ENCODE results near the gene LINGO1.

LINGO1 gene

GRCh38 chr15:77620960-77621647 lies 11.6 kb downstream of the LINGO1 start:
- Histone ChIP-seq H3K36me3 (ENCODE audit: control insufficient read depth, insufficient read depth, low read length) (no peaks in the 10 kb centered on the region), H2BK5ac (ENCODE audit: low read length) (no peak overlapping the region), H4K5ac (ENCODE audit: low read length) (no peak overlapping the region), H3K23ac (ENCODE audit: low read length) (no peak overlapping the region), H3K27ac (ENCODE audit: low read depth, low read length) (no peak overlapping the region), H2BK120ac (ENCODE audit: low read depth, low read length) (no peak overlapping the region), H2AK5ac (ENCODE audit: low read length) (no peak overlapping the region), H3K79me1 (ENCODE audit: low read length) (no peaks in the 10 kb centered on the region), H3K56ac (ENCODE audit: low read length) (no peak overlapping the region), H3K9ac (ENCODE audit: low read length) (no peak overlapping the region), H3K4me3 (ENCODE audit: low read length) (no peak overlapping the region), H4K8ac (ENCODE audit: low read depth, low read length) (no peak overlapping the region), H3K79me2 (ENCODE audit: control insufficient read depth, insufficient read depth, low read length) (no peaks in the 10 kb centered on the region), H3K4ac (ENCODE audit: low read depth, low read length) (no peak overlapping the region), H3K18ac (ENCODE audit: low read length) (no peak overlapping the region), H3K27me3 (ENCODE audit: insufficient read depth, low read length, poor library complexity) (no peaks in the 10 kb centered on the region), H2BK15ac (replicated peaks; ENCODE audit: low read depth) (no peak overlapping the region), H3K4me1 (ENCODE audit: control insufficient read depth, low read depth, low read length) (peaks cover 9% of the 10 kb centered on the region), H3K4me2 (ENCODE audit: low read length) (no peak overlapping the region)
- DNase-seq, result no peak
- WGBS (ENCODE audit: extremely low coverage, insufficient coverage, low lambda C conversion rate), result no CpG with 5 or more reads among the region's 4 CpGs

DNA sequence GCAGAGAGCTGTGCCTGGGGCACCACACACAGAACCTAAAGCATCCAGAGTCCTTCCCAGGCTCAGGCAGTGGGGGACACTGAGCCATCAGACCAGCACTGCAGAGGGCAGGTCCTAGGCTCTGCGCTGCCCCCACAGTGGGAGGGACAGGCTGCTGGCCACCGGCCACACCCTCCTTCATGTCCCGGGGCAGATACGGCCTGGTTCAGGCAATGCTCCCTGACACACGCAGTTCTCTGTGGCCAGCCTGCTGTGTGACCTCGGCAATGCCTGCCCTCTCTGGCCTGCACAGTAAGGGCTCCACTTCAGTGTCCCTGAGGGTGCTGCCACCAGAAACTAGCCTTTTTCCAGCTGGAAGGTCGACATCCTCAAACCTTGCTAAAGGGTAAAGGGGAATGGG lies 12.4 kb downstream of the LINGO1 start:
- Histone ChIP-seq H3K79me2 (ENCODE audit: control insufficient read depth, insufficient read depth, low read length) (no peaks in the 10 kb centered on the region), H3K56ac (ENCODE audit: low read length) (no peak overlapping the region), H2AK5ac (ENCODE audit: low read length) (no peak overlapping the region), H2BK5ac (ENCODE audit: low read length) (no peak overlapping the region), H3K4me3 (ENCODE audit: low read length) (no peak overlapping the region), H3K36me3 (ENCODE audit: control insufficient read depth, insufficient read depth, low read length) (no peaks in the 10 kb centered on the region), H3K4me1 (ENCODE audit: control insufficient read depth, low read depth, low read length) (peaks cover 9% of the 10 kb centered on the region), H3K23ac (ENCODE audit: low read length) (no peak overlapping the region), H4K5ac (ENCODE audit: low read length) (no peak overlapping the region), H2BK120ac (ENCODE audit: low read depth, low read length) (no peak overlapping the region), H2BK15ac (replicated peaks; ENCODE audit: low read depth) (no peak overlapping the region), H3K79me1 (ENCODE audit: low read length) (no peaks in the 10 kb centered on the region), H3K4me2 (ENCODE audit: low read length) (no peak overlapping the region), H3K18ac (ENCODE audit: low read length) (no peak overlapping the region), H3K27ac (ENCODE audit: low read depth, low read length) (no peak overlapping the region), H3K9ac (ENCODE audit: low read length) (no peak overlapping the region), H3K27me3 (ENCODE audit: insufficient read depth, low read length, poor library complexity) (no peaks in the 10 kb centered on the region), H4K8ac (ENCODE audit: low read depth, low read length) (no peak overlapping the region), H3K4ac (ENCODE audit: low read depth, low read length) (no peak overlapping the region)
- no peak for DNase-seq
- no CpG with 5 or more reads among the region's 7 CpGs for WGBS (ENCODE audit: extremely low coverage, insufficient coverage, low lambda C conversion rate)

- no peak overlapping the region for H3K56ac ChIP-seq (ENCODE audit: low read length)
- H3K27me3 ChIP-seq (ENCODE audit: insufficient read depth, low read length, poor library complexity), result no peaks in the 10 kb centered on the region
- H2BK120ac ChIP-seq (ENCODE audit: low read depth, low read length), result no peak overlapping the region
- H2BK15ac ChIP-seq (replicated peaks; ENCODE audit: low read depth), result no peak overlapping the region
- no peak overlapping the region for H3K4me3 ChIP-seq (ENCODE audit: low read length)
- H2BK5ac ChIP-seq (ENCODE audit: low read length), result no peak overlapping the region
- H2AK5ac ChIP-seq (ENCODE audit: low read length), result no peak overlapping the region
- H3K4me1 ChIP-seq (ENCODE audit: control insufficient read depth, low read depth, low read length), result peaks cover 9% of the 10 kb centered on the region
- H4K5ac ChIP-seq (ENCODE audit: low read length), result no peak overlapping the region
- no peaks in the 10 kb centered on the region for H3K36me3 ChIP-seq (ENCODE audit: control insufficient read depth, insufficient read depth, low read length)
- H4K8ac ChIP-seq (ENCODE audit: low read depth, low read length), result no peak overlapping the region
- H3K18ac ChIP-seq (ENCODE audit: low read length), result no peak overlapping the region
- no peak overlapping the region for H3K27ac ChIP-seq (ENCODE audit: low read depth, low read length)
- H3K23ac ChIP-seq (ENCODE audit: low read length), result no peak overlapping the region
- H3K4me2 ChIP-seq (ENCODE audit: low read length), result no peak overlapping the region
- no peak overlapping the region for H3K9ac ChIP-seq (ENCODE audit: low read length)
- no peaks in the 10 kb centered on the region for H3K79me2 ChIP-seq (ENCODE audit: control insufficient read depth, insufficient read depth, low read length)
- DNase-seq, result no peak
- no peaks in the 10 kb centered on the region for H3K79me1 ChIP-seq (ENCODE audit: low read length)
- no peak overlapping the region for H3K4ac ChIP-seq (ENCODE audit: low read depth, low read length)
- no CpG with 5 or more reads among the region's 6 CpGs for WGBS (ENCODE audit: extremely low coverage, insufficient coverage, low lambda C conversion rate)
Measured at GRCh38 chr15:77619883-77620282, 12.8 kb downstream of the LINGO1 start.

DNA sequence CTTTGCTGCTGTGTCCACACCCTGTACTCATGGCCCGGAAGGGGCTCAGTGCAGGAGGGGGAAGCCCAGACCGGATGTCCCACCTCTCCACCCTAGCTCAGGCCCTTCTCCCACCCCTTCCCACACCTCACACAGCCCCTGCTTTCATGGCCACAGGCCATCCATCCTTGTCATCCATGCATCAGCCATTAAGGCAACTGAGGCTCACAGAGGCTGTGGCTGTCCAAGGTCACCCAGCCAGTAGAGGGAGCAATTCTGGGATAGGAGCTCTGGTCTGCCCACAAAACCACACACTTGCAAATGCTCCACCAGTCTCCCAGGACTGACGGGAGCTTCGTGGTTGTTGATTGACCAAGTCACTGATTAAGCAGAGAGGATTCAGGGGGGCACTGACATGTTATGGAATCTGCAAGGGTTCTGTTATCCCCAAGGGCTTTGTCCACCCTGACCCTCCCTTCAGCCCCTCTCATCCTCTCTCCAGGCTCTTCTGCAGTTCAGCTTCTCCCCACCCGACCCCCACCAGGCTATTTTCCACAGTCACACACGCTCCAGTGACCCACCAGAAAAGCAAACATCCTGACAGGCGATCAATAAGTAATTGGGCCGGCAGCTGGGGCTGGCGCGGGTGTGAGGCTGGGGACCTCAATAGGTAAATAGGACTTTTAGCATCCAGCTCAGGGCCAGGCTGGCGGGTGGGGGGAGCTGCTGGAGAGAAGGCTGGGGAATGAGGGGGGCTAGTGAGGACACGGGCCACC lies 15.1 kb downstream of the LINGO1 start:
- peak; percentile 65 for DNase-seq
- WGBS (ENCODE audit: extremely low coverage, insufficient coverage, low lambda C conversion rate), result no CpG with 5 or more reads among the region's 12 CpGs

DNA sequence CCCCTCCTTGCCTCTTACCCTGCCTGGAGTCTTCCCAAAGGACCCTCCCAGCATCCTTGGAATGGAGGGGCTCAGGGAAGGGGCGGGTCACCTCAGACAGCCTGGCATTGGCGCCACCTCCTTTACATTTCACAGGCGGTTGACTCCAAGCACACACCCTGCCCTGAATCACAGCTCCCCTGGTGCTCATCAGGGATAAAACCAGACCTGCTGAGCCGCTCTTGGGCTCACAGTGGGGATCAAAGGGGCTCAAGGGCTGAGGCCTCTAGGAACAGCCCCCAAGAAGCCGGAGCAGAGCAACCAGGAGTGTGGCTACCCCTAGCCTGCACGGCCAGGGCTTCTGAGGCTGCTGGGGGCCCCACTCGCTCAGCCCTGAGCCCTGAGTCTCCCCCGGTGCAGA lies 16.6 kb downstream of the LINGO1 start:
- H2BK5ac ChIP-seq (ENCODE audit: low read length), result no peak overlapping the region
- no peak overlapping the region for H3K23ac ChIP-seq (ENCODE audit: low read length)
- H2BK120ac ChIP-seq (ENCODE audit: low read depth, low read length), result no peak overlapping the region
- H3K56ac ChIP-seq (ENCODE audit: low read length), result no peak overlapping the region
- H3K9ac ChIP-seq (ENCODE audit: low read length), result no peak overlapping the region
- no peak for DNase-seq
- no peak overlapping the region for H3K18ac ChIP-seq (ENCODE audit: low read length)
- H3K4me3 ChIP-seq (ENCODE audit: low read length), result no peak overlapping the region
- H3K36me3 ChIP-seq (ENCODE audit: control insufficient read depth, insufficient read depth, low read length), result no peaks in the 10 kb centered on the region
- H4K5ac ChIP-seq (ENCODE audit: low read length), result no peak overlapping the region
- H3K27me3 ChIP-seq (ENCODE audit: insufficient read depth, low read length, poor library complexity), result no peaks in the 10 kb centered on the region
- H2AK5ac ChIP-seq (ENCODE audit: low read length), result no peak overlapping the region
- H3K4me1 ChIP-seq (ENCODE audit: control insufficient read depth, low read depth, low read length), result no peaks in the 10 kb centered on the region
- no peak overlapping the region for H2BK15ac ChIP-seq (replicated peaks; ENCODE audit: low read depth)
- no peak overlapping the region for H3K4ac ChIP-seq (ENCODE audit: low read depth, low read length)
- H3K4me2 ChIP-seq (ENCODE audit: low read length), result no peak overlapping the region
- no peak overlapping the region for H4K8ac ChIP-seq (ENCODE audit: low read depth, low read length)
- H3K79me2 ChIP-seq (ENCODE audit: control insufficient read depth, insufficient read depth, low read length), result no peaks in the 10 kb centered on the region
- no peak overlapping the region for H3K27ac ChIP-seq (ENCODE audit: low read depth, low read length)
- WGBS (ENCODE audit: extremely low coverage, insufficient coverage, low lambda C conversion rate), result no CpG with 5 or more reads among the region's 8 CpGs
- H3K79me1 ChIP-seq (ENCODE audit: low read length), result no peaks in the 10 kb centered on the region

More for the DNA sequence above, 15.1 kb downstream of the LINGO1 start:
- H4K5ac ChIP-seq (ENCODE audit: low read length), result no peak overlapping the region
- H3K9ac ChIP-seq (ENCODE audit: low read length), result no peak overlapping the region
- H3K79me1 ChIP-seq (ENCODE audit: low read length), result no peaks in the 10 kb centered on the region
- no peak overlapping the region for H3K18ac ChIP-seq (ENCODE audit: low read length)
- no peak overlapping the region for H2BK5ac ChIP-seq (ENCODE audit: low read length)
- H3K27ac ChIP-seq (ENCODE audit: low read depth, low read length), result no peak overlapping the region
- no peak overlapping the region for H4K8ac ChIP-seq (ENCODE audit: low read depth, low read length)
- peaks cover 4% of the 10 kb centered on the region for H3K4me1 ChIP-seq (ENCODE audit: control insufficient read depth, low read depth, low read length)
- H2AK5ac ChIP-seq (ENCODE audit: low read length), result no peak overlapping the region
- no peak overlapping the region for H3K56ac ChIP-seq (ENCODE audit: low read length)
- H3K4me3 ChIP-seq (ENCODE audit: low read length), result no peak overlapping the region
- H2BK120ac ChIP-seq (ENCODE audit: low read depth, low read length), result no peak overlapping the region
- H2BK15ac ChIP-seq (replicated peaks; ENCODE audit: low read depth), result no peak overlapping the region
- H3K27me3 ChIP-seq (ENCODE audit: insufficient read depth, low read length, poor library complexity), result no peaks in the 10 kb centered on the region
- no peak overlapping the region for H3K23ac ChIP-seq (ENCODE audit: low read length)
- H3K36me3 ChIP-seq (ENCODE audit: control insufficient read depth, insufficient read depth, low read length), result no peaks in the 10 kb centered on the region
- no peak overlapping the region for H3K4ac ChIP-seq (ENCODE audit: low read depth, low read length)
- no peaks in the 10 kb centered on the region for H3K79me2 ChIP-seq (ENCODE audit: control insufficient read depth, insufficient read depth, low read length)
- H3K4me2 ChIP-seq (ENCODE audit: low read length), result no peak overlapping the region
